T-helper 2 cell (primary cell): Measurements from ENCODE around the gene NMNAT2.

Experiments
- DNase-seq, 5 experiments: peaks; one replicate each; pipeline versions ENCODE4 v3.0.0 to v3.0.0-alpha.2; 2012 to 2022

Gene NMNAT2

GRCh38 chr1:183308719-183309118, 109.5 kb downstream of the NMNAT2 start:
- DNase-seq, result no peak

- DNase-seq, result no peak
These were observed 111.7 kb downstream of the NMNAT2 start for GRCh38 chr1:183306317-183307042.

DNA sequence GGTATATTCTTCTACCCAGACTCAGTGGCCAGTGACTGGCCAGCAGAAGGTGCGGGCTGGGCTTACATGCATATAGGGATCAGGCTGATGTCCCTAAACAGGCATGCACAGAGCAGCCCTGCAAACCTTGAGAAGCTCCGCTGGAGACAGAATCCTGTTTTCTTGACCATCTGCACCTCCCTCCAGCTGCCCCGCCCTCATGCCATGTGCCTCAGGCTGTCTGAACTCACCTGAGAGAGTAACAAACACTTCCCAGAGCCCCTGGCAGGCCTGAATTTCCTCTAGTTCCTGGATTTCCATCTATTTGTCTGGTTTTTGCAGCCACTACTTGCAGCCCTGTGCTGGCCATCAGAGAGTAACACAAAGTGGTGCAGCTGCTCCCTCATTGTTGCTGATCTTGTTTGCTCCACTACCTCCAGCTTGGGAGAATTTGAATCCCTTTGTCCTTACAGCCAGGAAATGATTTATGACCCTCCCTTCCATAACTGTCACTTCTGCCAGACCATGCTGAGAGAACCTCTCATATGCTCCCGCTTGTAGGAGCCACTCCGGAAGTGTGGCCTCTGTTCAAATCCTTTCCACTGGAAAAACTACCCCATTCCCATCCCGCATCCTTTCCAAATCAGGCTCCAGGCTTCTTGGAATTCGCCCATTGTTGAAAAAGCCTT, 113.6 kb downstream of the NMNAT2 start:
- DNase-seq, result no peak

- DNase-seq, result no peak
These were observed 114.3 kb downstream of the NMNAT2 start for GRCh38 chr1:183303901-183304300.

DNA sequence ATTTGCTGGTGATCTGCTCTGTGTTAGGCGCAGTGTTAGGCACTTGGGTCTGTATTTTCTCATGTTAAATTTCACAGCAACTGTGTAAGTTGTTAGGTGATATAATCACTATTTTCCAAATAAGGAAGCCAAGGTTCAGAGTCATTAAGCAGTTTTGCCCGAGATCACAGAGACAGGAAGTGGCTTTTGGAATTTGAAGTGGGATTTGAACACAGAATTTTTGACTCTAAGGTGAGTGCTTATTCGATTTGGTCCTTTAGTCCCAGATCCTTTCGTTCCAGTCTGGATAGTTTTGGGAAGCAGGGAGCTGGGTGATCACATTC, 114.9 kb downstream of the NMNAT2 start:
- no peak for DNase-seq

- no peak for DNase-seq
These were observed 115.5 kb downstream of the NMNAT2 start for GRCh38 chr1:183302452-183303322.

- no peak for DNase-seq
These were observed 116.9 kb downstream of the NMNAT2 start for GRCh38 chr1:183301239-183301638.

DNA sequence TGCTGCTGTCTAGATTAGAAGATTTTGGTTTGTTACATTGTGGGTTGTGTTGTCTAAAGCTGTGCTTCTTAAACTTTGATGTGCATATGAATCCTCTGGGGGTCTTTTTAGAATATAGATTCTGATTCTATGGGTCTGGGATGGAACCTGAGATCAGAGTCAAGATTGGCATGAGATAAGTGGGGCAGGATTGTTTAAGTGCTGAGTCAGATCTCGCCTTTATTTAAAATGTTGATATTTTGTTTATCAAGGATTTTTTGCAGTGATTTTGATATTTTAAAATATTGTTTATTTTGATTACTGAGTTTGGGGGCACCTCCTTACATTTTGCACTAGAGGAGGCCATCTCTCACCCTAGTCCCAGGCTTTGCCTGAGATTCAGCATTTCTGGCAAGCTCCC, 117.4 kb downstream of the NMNAT2 start:
- DNase-seq, result no peak

- DNase-seq, result no peak
These were observed 117.8 kb downstream of the NMNAT2 start for GRCh38 chr1:183300395-183300794.

- no peak for DNase-seq
These were observed 121.4 kb downstream of the NMNAT2 start for GRCh38 chr1:183296782-183297181.

DNA sequence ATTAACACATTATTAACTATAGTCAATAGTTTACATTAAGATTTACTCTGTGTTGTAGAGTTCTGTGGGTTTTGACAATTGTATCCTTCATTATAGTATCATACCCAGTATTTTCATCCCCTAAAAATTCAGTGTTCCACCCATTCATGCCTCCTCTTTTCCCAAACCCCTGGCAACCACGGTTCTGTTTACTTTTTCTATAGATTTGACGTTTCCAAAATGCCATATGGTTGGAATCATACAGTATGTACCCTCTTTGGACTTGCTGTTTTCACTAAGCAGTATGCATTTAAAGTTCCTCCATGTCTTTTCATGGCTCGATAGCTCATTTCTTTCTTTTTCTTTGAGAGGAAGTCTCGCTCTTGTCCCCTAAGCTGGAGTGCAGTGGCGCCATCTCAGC, 122.7 kb downstream of the NMNAT2 start:
- DNase-seq, result no peak

GRCh38 chr1:183293876-183294275, 124.3 kb downstream of the NMNAT2 start:
- no peak for DNase-seq

GRCh38 chr1:183293241-183293640, 124.9 kb downstream of the NMNAT2 start:
- DNase-seq, result no peak

DNA sequence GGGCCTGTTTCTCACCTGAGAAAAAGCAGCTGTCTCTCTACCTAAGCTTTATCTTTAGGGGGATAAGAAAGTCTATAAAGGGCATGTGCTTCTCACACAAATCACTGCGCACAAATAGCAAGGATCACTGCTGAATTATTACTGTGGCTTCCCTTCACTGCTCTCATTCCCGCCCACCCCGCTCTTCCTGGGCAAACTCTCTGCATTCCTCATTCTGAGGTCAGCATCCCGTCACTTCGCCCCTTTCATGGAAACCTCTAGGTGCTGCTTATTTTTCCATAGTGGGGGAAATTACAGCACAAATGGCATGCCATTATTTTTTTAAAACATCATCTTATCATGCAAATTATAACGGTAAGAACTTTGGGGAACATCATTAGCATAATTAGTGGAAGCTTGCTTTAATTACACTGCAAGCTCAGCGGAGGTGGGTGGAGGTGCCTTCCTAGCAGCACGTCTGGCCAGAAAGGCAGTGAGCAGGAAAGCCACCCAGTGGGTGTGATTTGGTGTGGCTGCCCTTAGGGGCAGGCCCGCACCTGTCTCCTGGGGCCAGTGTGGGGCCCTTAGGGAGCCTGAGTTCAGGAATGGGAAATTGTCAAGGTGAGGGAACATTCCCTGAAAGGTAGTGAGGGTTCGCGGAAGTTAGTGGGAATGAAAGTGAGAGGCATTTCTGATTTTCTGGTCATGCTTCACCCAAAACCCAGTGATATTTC, 126.2 kb downstream of the NMNAT2 start:
- no peak for DNase-seq

- no peak for DNase-seq
These were observed 126.9 kb downstream of the NMNAT2 start for GRCh38 chr1:183291216-183291762.

DNA sequence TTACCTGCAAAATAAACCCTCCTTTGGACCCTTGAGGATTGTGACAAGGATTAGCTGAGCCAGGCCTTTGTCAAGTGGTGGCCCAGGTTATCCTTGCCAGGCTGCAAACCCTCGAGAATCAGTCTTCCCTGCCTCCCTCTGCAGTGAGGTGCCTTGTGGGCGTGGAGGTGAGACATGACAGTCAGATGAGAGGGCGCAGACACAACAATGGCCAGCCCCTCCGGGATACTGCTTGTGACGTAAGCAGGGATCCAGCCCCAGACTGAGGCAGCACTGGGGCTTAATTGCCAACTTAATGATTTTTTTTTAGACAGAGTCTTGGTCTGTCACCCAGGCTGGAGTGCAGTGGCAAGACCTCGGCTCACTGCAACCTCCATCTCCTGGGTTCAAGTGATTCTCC, 127.6 kb downstream of the NMNAT2 start:
- no peak for DNase-seq

- no peak for DNase-seq
These were observed 129.1 kb downstream of the NMNAT2 start for GRCh38 chr1:183289051-183289496.

DNA sequence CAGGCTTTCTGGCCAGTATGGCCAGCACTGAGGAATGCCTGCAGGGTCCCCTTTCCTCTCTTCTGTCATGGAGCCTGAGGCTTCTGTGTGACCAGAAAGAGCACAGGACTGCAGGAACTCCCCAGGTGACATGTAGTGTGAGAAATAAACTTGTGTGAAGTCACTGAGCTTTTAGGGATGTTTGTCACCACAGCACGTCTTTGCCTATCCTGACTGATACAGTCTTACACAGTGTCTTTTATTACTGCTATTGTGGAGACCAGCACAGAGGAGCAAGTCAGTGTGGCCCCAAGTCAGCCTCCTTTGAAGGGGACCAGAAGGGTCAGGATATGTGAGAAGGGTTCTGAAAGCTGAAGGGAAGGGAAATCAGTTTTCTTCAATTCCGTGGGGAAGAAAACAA, 129.6 kb downstream of the NMNAT2 start:
- no peak for DNase-seq

DNA sequence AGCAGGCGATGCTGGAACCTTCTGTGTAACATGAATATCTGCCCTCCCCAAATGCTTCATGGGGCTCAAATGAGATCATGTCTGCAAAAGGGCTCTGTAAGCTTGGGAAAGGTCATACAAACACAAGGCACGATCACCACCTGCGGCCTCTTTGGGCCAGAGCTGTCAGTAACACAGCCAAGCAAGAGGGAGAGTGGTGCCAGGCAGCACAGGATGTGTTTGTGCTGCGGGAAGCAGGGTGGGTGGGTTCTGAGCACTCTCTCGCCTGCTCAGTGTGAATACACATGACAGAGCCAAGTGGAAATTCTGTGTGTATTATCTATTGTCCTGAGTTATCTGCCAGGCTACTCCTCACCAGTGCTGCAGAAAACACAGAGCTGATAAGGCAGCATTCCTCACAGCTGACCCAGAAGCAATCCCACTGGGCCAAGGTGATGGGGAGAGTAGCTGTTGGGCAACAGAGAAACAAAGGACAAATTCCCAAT, 130.9 kb downstream of the NMNAT2 start:
- no peak for DNase-seq

GRCh38 chr1:183285746-183286145, 132.4 kb downstream of the NMNAT2 start:
- no peak for DNase-seq

- no peak for DNase-seq
These were observed 132.9 kb downstream of the NMNAT2 start for GRCh38 chr1:183285256-183285655.

- DNase-seq, result no peak
These were observed 134.1 kb downstream of the NMNAT2 start for GRCh38 chr1:183284086-183284485.

DNA sequence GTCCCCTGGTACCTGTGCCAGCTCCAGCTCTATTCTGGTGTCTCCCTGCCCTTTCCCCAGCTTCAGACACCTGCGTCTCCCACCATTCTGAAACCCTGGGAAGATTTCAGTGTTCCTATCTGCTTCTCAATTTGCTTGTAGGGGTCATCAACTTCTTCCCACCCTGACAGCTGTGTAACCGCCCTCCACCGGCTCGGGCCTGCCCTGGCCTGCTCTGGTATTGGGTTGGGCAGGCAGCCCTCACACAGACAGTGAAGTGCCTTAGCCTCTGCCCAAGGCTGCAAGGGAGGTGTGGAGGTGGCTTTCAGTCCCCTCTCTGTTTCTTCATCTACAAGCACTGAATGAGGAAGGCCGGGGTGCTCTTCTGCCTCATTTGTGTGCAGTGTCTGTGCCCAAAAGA, 134.9 kb downstream of the NMNAT2 start:
- no peak for DNase-seq
